Heart right ventricle (tissue), 16 donors: ENCODE data around the gene CDHR1. TPM values are rescaled to one million over a fixed set of nuclear protein-coding genes. Genes with fewer than 3 reads are reported as not detected.

Source experiments
- ATAC-seq, 8 donors: fragments of 200-7000 bp; cut with Tn5 transposase; one replicate each; pipeline ENCODE4 v1.9.1; 2020; ENCODE audit warnings: mild to moderate bottlenecking in 8 of 8, moderate library complexity in 8 of 8, moderate number of reproducible peaks in 1 of 8
- DNase-seq, 2 donors: peaks; one replicate each; pipeline ENCODE4 v3.0.0-alpha.2; 2020
- H3K27ac ChIP-seq, 10 donors: fragments of 200-600 bp; sonication (generic) in 2 of 10; one replicate each; pipeline versions ENCODE4 v1.5.0 to v1.8.0; 2020 to 2022; ENCODE audit warnings: mild to moderate bottlenecking in 3 of 10
- H3K27me3 ChIP-seq, 7 donors: fragments of 200-600 bp; one replicate each; pipeline ENCODE4 v1.8.0; 2021 to 2022; ENCODE audit warnings: mild to moderate bottlenecking in 2 of 7
- H3K36me3 ChIP-seq, 9 donors: fragments of 200-600 bp; sonication (generic) in 1 of 9; one replicate each; pipeline versions ENCODE4 v1.5.0 to v1.8.0; 2020 to 2022; ENCODE audit warnings: mild to moderate bottlenecking in 2 of 9
- H3K4me1 ChIP-seq, 9 donors: fragments of 200-600 bp; sonication (generic) in 1 of 9; one replicate each; pipeline versions ENCODE4 v1.5.0 to v1.8.0; 2020 to 2022; ENCODE audit warnings: mild to moderate bottlenecking in 4 of 9
- H3K4me3 ChIP-seq, 10 donors: fragments of 200-600 bp; sonication (generic) in 2 of 10; one replicate each; pipeline versions ENCODE4 v1.5.0 to v1.8.0; 2020 to 2022; ENCODE audit warnings: mild to moderate bottlenecking in 7 of 10, moderate library complexity in 2 of 10
- H3K9me3 ChIP-seq, 11 donors: fragments of 200-600 bp in 10 of 11; sonication (generic) in 2 of 11; one replicate each; pipeline versions ENCODE4 v1.5.0 to v1.8.0; 2013 to 2022; ENCODE audit warnings: mild to moderate bottlenecking in 2 of 11, control low read depth in 1 of 11, moderate library complexity in 1 of 11
- WGBS, 2 donors: extraction: QIAGEN DNeasy Blood & Tissue Kit; methylation state at CpG; one replicate each; pipeline ENCODE4 v1.1.7; 2013; ENCODE audit warnings: inconsistent platforms in 1 of 2; 5-methylcytosine and 5-hydroxymethylcytosine counted together
- intact Hi-C, 10 donors: fragments of 100-400 bp; cut with DNase I; formaldehyde crosslinking; loops; one replicate each; pipeline versions ENCODE4 v1.11.1 to v1.14.2; 2022
- polyA plus RNA-seq, 2 donors: library from polyadenylated mRNA; stranded (reverse); fragments of 200-250 nt; gene quantifications; one replicate each; pipeline ENCODE4 v1.2.3, GENCODE V29; 2013
- total RNA-seq, 10 donors: library from RNA; stranded (reverse); fragmentation: NEBNext Ultra II Directional in 3 of 10; extraction: Animal tissue kit (Norgen Biotek cat#: 25700) in 3 of 10; gene quantifications; one replicate each; pipeline versions ENCODE4 v1.2.1 to v1.2.4, GENCODE V29; 2021 to 2023
- TF ChIP-seq, protein P1 (sequence below), 9 donors: fragments of 200-600 bp; sonication (generic) in 2 of 9; IDR thresholded peaks; one replicate each; pipeline versions ENCODE4 v1.5.0 to v1.8.0; 2021 to 2022; ENCODE audit warnings: antibody characterized with exemption in 9 of 9, mild to moderate bottlenecking in 5 of 9, moderate library complexity in 1 of 9
- donor health status: Arrhythmogenic right ventricular cardiomyopathy.
- donor health status: ischemic (EF 13 %, LVEDD 7.1; RV severe dilation, severe dysfunction).
- donor health status: healthy with polysubstance abuse.
- donor health status: DM: no; HTN: yes; CAD: no.
- donor health status: DM: no; HTN: no; CAD: no.
- donor health status: ischemic (EF 25% LVEDD 6.9; RV normal size, moderate dysfunction).
- donor health status: ischemic (EF 25% LVEDD 5.7; RV mildly dilated, moderate dysfunction).
- donor health status: healthy.
- donor health status: DM: yes; HTN: yes; CAD: no.
- donor health status: Ischemic cardiomyopathy.
- donor health status: ischemic (EF 35%, LVEDD 5.7; RV mildly dilated, moderate dysfunction).
- donor health status: nonischemic (EF 11% LVEDD 7.7; RV severe dilation, severe dysfunction).
- donor health status: DM: yes; HTN: yes; CAD: no.
- donor health status: PGD.
- donor health status: ischemic (EF 29% LVEDD 5.4; RV normal size, mild dysfunction).
- donor health status: nonischemic (EF 23%, LVEDD 6.1; RV moderate dilation, normal function).

CDHR1 gene
- total and polyA plus RNA-seq, 12 donors: 0.12 to 1.3 (median 0.39) TPM

DNA sequence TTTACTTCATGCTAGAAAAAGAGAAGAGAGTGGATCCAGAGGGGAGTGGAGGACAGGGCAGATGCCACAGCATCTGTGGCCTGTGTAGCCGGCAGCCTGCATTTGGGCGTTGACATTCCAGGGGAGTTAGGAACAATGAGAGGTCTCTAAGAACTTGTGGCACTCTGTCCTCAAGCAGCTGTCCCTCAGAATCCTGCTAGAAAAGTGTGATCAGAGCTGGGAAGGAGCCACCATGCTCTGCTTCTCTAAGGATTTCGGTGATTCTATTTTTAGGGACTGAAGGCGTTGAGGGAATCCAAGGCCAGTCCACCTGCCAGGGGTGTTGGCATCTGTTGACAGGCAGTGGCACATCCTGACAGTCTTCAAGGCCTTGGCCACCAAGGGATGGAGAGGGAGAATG is 23.4 kb downstream of the CDHR1 start:
- intact Hi-C loops: no loop called here
- H3K36me3 ChIP-seq: no peaks in the 10 kb centered on the region
- H3K4me3 ChIP-seq: no peak overlapping the region
- TF ChIP-seq, protein P1, sequence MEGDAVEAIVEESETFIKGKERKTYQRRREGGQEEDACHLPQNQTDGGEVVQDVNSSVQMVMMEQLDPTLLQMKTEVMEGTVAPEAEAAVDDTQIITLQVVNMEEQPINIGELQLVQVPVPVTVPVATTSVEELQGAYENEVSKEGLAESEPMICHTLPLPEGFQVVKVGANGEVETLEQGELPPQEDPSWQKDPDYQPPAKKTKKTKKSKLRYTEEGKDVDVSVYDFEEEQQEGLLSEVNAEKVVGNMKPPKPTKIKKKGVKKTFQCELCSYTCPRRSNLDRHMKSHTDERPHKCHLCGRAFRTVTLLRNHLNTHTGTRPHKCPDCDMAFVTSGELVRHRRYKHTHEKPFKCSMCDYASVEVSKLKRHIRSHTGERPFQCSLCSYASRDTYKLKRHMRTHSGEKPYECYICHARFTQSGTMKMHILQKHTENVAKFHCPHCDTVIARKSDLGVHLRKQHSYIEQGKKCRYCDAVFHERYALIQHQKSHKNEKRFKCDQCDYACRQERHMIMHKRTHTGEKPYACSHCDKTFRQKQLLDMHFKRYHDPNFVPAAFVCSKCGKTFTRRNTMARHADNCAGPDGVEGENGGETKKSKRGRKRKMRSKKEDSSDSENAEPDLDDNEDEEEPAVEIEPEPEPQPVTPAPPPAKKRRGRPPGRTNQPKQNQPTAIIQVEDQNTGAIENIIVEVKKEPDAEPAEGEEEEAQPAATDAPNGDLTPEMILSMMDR (IDR thresholded peaks at IDR 0.05): no peak
- 82 to 93% methylated on average over 4 of the region's 4 CpGs for WGBS, 2 donors
- H3K27ac ChIP-seq: no peak overlapping the region
- no peaks in the 10 kb centered on the region for H3K4me1 ChIP-seq
- DNase-seq: no peak
- peaks cover 0 to 5% (median 0%) of the 10 kb centered on the region in 11 donors for H3K9me3 ChIP-seq
- ATAC-seq: no peak
- peaks cover 0 to 13% (median 0%) of the 10 kb centered on the region in 7 donors for H3K27me3 ChIP-seq

DNA sequence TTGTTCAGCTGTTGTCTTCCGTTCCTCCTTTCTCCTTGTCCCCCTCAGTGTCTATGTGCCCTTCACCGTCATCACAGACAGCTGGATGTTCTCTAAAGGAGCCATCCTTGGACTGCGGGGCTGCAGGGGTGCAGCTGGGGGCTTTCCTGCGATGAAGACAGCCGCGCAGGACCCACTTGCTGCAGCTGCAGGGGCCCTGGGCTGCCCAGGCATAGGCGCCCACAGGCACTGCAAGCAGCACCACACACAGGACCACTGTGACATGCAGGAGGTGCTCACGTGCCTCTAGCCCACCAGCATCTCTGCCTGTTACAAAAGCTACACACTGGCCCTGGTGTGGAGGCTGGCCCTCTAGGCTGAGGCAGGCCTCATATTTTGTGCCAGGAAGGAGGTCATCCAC is 27.6 kb downstream of the CDHR1 start:
- ATAC-seq (no peak), DNase-seq (no peak)
- Histone ChIP-seq H3K9me3 (peaks cover 0 to 5% (median 0%) of the 10 kb centered on the region in 11 donors), H3K27ac (no peak overlapping the region), H3K27me3 (peaks cover 0 to 25% (median 0%) of the 10 kb centered on the region in 7 donors), H3K4me3 (no peak overlapping the region), H3K36me3 (no peaks in the 10 kb centered on the region), H3K4me1 (no peaks in the 10 kb centered on the region)
- TF ChIP-seq, protein P1 (IDR thresholded peaks at IDR 0.05): no peak
- WGBS, 2 donors: 76 to 84% methylated on average over 8 of the region's 8 CpGs
- intact Hi-C loops: no loop called here

DNA sequence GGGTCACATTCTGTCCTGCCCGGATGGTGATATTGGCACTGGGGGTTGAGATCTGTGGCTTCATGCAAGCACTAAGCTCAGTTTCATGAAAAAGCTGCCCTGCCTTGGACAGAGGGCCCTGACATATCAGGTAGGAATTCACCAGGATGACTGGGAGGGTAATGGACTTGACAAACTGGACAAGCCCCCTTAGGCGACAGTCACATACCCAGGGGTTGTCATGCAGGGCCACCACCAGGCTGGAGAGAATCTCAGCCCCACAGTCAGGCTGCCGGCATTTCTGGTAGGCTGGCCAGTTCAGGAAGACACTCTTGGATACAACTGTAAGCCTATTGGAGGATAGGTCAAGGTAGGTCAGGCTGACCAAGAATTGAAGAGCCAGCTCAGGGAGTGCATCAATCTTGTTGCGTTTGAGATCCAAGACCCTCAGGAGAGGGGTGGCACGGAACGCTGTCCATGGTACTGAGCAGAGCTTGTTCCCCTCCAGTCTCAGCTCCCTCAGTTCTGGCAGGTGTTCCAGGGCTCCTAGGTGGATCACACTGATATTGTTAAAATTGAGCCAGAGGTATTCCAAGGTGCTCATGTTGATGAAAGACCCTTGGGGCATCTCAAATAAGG is 30.2 kb downstream of the CDHR1 start:
- ATAC-seq (no peak), DNase-seq (no peak)
- Histone ChIP-seq H3K27ac (no peak overlapping the region), H3K36me3 (no peaks in the 10 kb centered on the region), H3K4me1 (no peaks in the 10 kb centered on the region), H3K4me3 (no peak overlapping the region), H3K9me3 (peaks cover 0 to 4% (median 0%) of the 10 kb centered on the region in 11 donors), H3K27me3 (peaks cover 0 to 23% (median 6%) of the 10 kb centered on the region in 7 donors)
- TF ChIP-seq, protein P1 (IDR thresholded peaks at IDR 0.05): no peak
- intact Hi-C loops: no loop called here
- 46 to 52% methylated on average over 6 of the region's 6 CpGs for WGBS, 2 donors

DNA sequence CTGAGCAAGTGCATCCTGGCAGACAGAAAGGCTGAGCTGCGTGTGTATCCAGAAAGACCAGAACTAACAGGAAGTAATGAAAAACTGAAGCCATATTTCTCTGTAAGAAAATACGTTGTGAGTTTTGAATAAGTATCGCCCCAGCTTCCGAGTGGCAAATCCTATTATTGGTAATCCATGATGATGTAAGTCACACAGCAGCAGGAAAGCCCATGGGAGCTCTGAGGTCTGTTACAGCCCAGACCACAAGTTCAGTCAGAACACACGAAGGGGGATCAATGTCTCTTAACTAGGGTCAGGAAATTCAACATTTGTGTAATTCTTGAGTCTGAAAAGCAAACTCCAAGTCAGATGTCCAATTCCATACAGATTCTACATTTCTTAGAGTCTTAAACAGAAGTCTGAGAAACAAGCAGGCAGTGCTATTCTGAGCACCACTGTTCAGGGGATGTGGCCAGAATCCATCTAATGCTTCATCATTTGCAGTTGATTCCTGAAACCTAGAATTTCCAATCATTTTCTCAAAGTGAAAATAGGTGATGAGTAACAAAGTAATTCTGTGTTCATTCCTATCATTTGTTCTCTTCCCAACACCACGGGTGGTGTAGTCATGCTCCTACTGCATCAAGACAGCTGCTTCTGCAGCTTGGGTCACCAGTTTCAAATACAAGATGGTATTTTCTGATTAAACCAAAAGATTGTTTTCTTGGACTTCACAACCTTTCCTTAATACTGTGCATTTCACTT is 31.3 kb downstream of the CDHR1 start, which contains the start of gene LRIT2:
LRIT2 (minus strand) TSS at position 118 of the 747 bp plus-strand sequence; CDS start at position 94, 24 bp downstream.
- Histone ChIP-seq H3K36me3 (no peaks in the 10 kb centered on the region), H3K27ac (no peak within 1 kb of the TSS), H3K27me3 (peaks cover 0 to 24% (median 6%) of the 10 kb centered on the region in 7 donors), H3K4me3 (no peak within 1 kb of the TSS), H3K9me3 (no peaks in the 10 kb centered on the region), H3K4me1 (no peaks in the 10 kb centered on the region)
- DNase-seq: no peak
- no peak for ATAC-seq
- WGBS, 2 donors: 58 to 63% methylated on average over 6 of the region's 6 CpGs
- TF ChIP-seq, protein P1 (IDR thresholded peaks at IDR 0.05): no peak
- intact Hi-C loops: no loop called here
